ENCODE data around the gene ENOSF1. TPM values are rescaled to one million over a fixed set of nuclear protein-coding genes. Genes with fewer than 3 reads are reported as not detected.

Gene ENOSF1
- total and polyA plus RNA-seq, 2 of the 13 experiments (the other 11 are each of a cell fraction or from before 2014, with no cell fraction given): 37.6 to 40.1 TPM

DNA sequence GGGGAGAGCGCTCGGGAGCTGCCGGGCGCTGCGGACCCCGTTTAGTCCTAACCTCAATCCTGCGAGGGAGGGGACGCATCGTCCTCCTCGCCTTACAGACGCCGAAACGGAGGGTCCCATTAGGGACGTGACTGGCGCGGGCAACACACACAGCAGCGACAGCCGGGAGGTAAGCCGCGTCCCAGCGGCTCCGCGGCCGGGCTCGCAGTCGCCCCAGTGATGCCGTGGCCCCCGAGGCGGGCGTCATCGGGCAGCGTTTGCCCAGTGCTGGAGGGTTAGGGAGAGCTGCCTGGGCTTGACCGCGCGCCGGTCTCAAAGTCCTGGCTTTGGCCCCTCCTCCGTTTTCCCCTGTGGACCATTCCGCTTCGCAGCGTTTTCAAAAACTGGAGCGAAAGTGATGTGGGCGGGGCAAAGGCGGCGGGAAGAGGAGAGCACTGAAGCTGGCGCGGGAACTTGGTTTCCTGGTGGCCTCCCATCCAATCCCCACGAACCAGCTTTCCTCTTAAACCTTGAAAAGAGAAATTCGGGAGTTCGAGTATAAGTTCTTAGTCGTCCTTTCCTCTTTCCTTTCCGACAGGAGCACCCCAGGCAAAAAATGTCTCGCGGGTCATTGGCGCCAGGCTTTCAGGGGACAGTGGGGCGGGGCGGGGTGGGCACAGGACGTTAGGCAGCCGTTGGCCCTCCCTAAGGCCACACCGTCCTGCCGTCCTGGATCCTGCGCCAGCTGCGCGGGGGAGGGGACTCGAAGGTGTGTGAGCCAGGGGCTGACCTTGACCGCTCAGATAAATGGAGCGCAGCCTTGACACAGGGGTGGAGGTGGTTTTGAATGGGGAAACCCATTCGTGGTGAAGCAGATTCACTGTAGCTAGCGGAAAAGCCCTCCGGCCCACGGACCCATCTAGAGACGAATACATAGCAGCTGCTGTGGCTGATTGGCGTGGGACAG is 54.2 kb downstream of the ENOSF1 start (continued):
- TF ChIP-seq FIP1L1 (IDR thresholded peaks at IDR 0.05; ENCODE audit: borderline replicate concordance, insufficient read depth, low read depth, low read length) (no peak), FLYWCH1 (CRISPR knock-in tag; IDR thresholded peaks at IDR 0.05) (no peak), ELF1 (CRISPR knock-in tag; IDR thresholded peaks at IDR 0.05) (no peak), ZNF510 (CRISPR knock-in tag; IDR thresholded peaks at IDR 0.05; ENCODE audit: low read depth) (no peak), SP140L (CRISPR knock-in tag; IDR thresholded peaks at IDR 0.05; ENCODE audit: borderline replicate concordance) (0 out of 2 replicates have a peak, but pooled peaks have one; percentile 40), ZNF337 (CRISPR knock-in tag; IDR thresholded peaks at IDR 0.05; ENCODE audit: borderline replicate concordance, low read depth) (no peak), ZNF780A (CRISPR knock-in tag; IDR thresholded peaks at IDR 0.05) (no peak), HOXA9 (CRISPR knock-in tag; IDR thresholded peaks at IDR 0.05; ENCODE audit: borderline replicate concordance) (no peak; the same call in 1 of the 2 replicates), ZNF782 (CRISPR knock-in tag; IDR thresholded peaks at IDR 0.05; ENCODE audit: borderline replicate concordance) (no peak), SAP130 (CRISPR knock-in tag; IDR thresholded peaks at IDR 0.05; ENCODE audit: low read depth) (peak; percentile 93), TBX2 (CRISPR knock-in tag; IDR thresholded peaks at IDR 0.05; ENCODE audit: borderline replicate concordance) (peak; percentile 86; the same call in 1 of the 2 replicates), ZFX (CRISPR knock-in tag; IDR thresholded peaks at IDR 0.05; ENCODE audit: low read depth) (peak; percentile 49), SNAI1 (CRISPR knock-in tag; IDR thresholded peaks at IDR 0.05; ENCODE audit: borderline replicate concordance) (0 out of 2 replicates have a peak, but pooled peaks have one; percentile 32), MXI1 (IDR thresholded peaks at IDR 0.05; ENCODE audit: borderline replicate concordance, low read depth, low read length) (peak; percentile 85; the same call in 2 of the 3 replicates), RXRA (CRISPR knock-in tag; IDR thresholded peaks at IDR 0.05) (peak; percentile 81), JUNB (CRISPR knock-in tag; IDR thresholded peaks at IDR 0.05; ENCODE audit: borderline replicate concordance) (no peak), ZNF792 (CRISPR knock-in tag; IDR thresholded peaks at IDR 0.05) (peak; percentile 20; the same call in 1 of the 2 replicates), RCOR2 (CRISPR knock-in tag; IDR thresholded peaks at IDR 0.05) (no peak)
- TF ChIP-seq, protein P1, sequence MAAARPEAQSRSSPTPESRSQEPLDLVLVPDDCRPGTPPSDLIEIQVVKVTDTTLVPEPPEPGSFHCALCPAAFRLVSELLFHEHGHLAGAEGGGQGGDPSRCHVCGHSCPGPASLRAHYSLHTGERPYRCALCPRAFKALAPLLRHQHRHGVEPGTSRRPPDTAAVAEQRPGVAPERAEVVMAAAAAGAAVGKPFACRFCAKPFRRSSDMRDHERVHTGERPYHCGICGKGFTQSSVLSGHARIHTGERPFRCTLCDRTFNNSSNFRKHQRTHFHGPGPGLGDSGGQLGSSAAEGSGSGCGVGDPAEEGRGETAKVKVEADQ (CRISPR knock-in tag; IDR thresholded peaks at IDR 0.05; ENCODE audit: borderline replicate concordance): no peak; the same call in 1 of the 2 replicates
- TF ChIP-seq, protein P2, sequence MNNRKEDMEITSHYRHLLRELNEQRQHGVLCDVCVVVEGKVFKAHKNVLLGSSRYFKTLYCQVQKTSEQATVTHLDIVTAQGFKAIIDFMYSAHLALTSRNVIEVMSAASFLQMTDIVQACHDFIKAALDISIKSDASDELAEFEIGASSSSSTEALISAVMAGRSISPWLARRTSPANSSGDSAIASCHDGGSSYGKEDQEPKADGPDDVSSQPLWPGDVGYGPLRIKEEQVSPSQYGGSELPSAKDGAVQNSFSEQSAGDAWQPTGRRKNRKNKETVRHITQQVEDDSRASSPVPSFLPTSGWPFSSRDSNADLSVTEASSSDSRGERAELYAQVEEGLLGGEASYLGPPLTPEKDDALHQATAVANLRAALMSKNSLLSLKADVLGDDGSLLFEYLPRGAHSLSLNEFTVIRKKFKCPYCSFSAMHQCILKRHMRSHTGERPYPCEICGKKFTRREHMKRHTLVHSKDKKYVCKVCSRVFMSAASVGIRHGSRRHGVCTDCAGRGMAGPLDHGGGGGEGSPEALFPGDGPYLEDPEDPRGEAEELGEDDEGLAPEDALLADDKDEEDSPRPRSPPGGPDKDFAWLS (CRISPR knock-in tag; IDR thresholded peaks at IDR 0.05; ENCODE audit: borderline replicate concordance): no peak
- TF ChIP-seq, protein P3, sequence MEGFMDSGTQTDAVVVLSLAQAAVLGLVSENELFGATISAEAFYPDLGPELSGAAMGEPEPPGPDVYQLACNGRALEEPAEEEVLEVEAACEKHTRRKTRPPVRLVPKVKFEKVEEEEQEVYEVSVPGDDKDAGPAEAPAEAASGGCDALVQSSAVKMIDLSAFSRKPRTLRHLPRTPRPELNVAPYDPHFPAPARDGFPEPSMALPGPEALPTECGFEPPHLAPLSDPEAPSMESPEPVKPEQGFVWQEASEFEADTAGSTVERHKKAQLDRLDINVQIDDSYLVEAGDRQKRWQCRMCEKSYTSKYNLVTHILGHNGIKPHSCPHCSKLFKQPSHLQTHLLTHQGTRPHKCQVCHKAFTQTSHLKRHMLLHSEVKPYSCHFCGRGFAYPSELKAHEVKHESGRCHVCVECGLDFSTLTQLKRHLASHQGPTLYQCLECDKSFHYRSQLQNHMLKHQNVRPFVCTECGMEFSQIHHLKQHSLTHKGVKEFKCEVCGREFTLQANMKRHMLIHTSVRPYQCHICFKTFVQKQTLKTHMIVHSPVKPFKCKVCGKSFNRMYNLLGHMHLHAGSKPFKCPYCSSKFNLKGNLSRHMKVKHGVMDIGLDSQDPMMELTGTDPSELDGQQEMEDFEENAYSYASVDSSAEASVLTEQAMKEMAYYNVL (CRISPR knock-in tag; IDR thresholded peaks at IDR 0.05; ENCODE audit: borderline replicate concordance): no peak

Data from HepG2 (cell line).